ENCODE data around the gene KCNQ1OT1. TPM values are rescaled to one million over a fixed set of nuclear protein-coding genes. Genes with fewer than 3 reads are reported as not detected.
A peak's percentile ranks its signal among the peaks of the same experiment; 100 is the strongest.

The KCNQ1OT1 gene
- total and polyA plus RNA-seq, 2 experiments from 2014 or later = 3.1 to 7.9 TPM

- peaks cover 70% of the 10 kb centered on the region for H3K4me1 ChIP-seq (ENCODE audit: insufficient read depth)
- H3K27ac ChIP-seq = peak overlapping the region; percentile 32
- peaks cover 100% of the 10 kb centered on the region for H4K20me1 ChIP-seq (ENCODE audit: insufficient read depth, poor library complexity, severe bottlenecking)
- H2AFZ ChIP-seq = no peak overlapping the region
- H3K36me3 ChIP-seq (replicated peaks; ENCODE audit: insufficient read depth, low read depth) = no peaks in the 10 kb centered on the region
- no peak for DNase-seq (ENCODE audit: low spot score)
- H3K9me2 ChIP-seq (replicated peaks; ENCODE audit: insufficient read depth) = no peaks in the 10 kb centered on the region
- WGBS (ENCODE audit: low lambda C conversion rate, missing lambda C conversion rate) = 81% methylated on average over 8 of the region's 8 CpGs
- TF ChIP-seq EZH2 (IDR thresholded peaks at IDR 0.05; ENCODE audit: borderline replicate concordance) (no peak), EZH2phosphoT487 (IDR thresholded peaks at IDR 0.05; ENCODE audit: low read depth, severe bottlenecking, unreplicated experiment) (no peak)
- TF ChIP-seq, protein P1, sequence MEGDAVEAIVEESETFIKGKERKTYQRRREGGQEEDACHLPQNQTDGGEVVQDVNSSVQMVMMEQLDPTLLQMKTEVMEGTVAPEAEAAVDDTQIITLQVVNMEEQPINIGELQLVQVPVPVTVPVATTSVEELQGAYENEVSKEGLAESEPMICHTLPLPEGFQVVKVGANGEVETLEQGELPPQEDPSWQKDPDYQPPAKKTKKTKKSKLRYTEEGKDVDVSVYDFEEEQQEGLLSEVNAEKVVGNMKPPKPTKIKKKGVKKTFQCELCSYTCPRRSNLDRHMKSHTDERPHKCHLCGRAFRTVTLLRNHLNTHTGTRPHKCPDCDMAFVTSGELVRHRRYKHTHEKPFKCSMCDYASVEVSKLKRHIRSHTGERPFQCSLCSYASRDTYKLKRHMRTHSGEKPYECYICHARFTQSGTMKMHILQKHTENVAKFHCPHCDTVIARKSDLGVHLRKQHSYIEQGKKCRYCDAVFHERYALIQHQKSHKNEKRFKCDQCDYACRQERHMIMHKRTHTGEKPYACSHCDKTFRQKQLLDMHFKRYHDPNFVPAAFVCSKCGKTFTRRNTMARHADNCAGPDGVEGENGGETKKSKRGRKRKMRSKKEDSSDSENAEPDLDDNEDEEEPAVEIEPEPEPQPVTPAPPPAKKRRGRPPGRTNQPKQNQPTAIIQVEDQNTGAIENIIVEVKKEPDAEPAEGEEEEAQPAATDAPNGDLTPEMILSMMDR (IDR thresholded peaks at IDR 0.05; ENCODE audit: poor library complexity) = no peak
- H3K79me2 ChIP-seq = peaks cover 100% of the 10 kb centered on the region
- H3K27me3 ChIP-seq = no peaks in the 10 kb centered on the region
- no peak overlapping the region for H3K4me3 ChIP-seq
- no peaks in the 10 kb centered on the region for H3K9me3 ChIP-seq (ENCODE audit: low read depth)
- H3K4me2 ChIP-seq = no peak overlapping the region
These were observed 9.9 kb downstream of the KCNQ1OT1 start for GRCh38 chr11:2689651-2690575.

DNA sequence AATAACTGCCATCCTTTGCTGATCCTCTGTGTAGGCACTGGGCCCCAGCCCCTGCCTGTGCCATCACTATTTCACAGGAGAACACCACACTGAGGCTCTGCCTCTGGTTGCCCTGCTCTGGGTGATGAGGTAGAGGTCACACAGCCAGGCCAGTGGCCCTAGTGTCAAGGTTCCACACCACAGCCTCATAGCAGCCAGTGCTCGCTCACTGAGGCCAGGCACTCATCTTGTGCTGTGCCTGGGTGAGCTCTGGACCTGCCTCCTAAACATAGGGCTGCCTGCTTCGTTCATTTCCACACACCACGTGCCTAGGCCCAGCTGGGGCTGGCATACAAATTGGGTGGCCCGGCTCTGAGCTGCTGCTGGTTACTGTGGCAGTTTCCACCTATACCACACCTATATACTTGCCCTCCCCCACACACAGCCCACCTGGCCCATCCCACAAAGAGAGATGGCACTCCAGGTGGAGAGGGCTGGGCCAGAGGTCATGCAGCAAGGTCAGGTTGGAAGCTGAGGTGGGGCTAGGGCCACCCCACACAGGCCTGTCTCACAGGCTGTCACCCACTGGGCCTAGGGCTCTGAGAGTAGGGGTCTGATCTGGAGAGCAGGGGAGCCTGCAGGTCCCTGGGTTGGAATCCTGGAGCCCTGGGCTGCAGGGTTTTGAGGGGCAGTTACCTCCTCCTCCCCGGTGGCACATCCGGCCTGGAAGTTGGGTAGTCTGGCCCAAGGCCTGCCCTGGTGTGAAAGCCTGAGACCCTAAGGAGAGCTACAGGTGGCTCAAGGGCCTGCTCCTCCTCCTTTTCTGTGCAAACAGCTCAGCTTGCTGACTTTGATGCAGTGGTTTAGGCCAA lies 11.2 kb downstream of the KCNQ1OT1 start:
- Histone ChIP-seq H3K9me2 (replicated peaks; ENCODE audit: insufficient read depth) (no peaks in the 10 kb centered on the region), H3K4me1 (ENCODE audit: insufficient read depth) (peaks cover 70% of the 10 kb centered on the region), H3K79me2 (peaks cover 100% of the 10 kb centered on the region), H3K9me3 (ENCODE audit: low read depth) (no peaks in the 10 kb centered on the region), H3K36me3 (replicated peaks; ENCODE audit: insufficient read depth, low read depth) (no peaks in the 10 kb centered on the region), H4K20me1 (ENCODE audit: insufficient read depth, poor library complexity, severe bottlenecking) (peaks cover 100% of the 10 kb centered on the region), H2AFZ (no peak overlapping the region), H3K4me3 (no peak overlapping the region), H3K27me3 (no peaks in the 10 kb centered on the region), H3K4me2 (no peak overlapping the region), H3K27ac (peak overlapping the region; percentile 9)
- no peak for DNase-seq (ENCODE audit: low spot score)
- TF ChIP-seq EZH2 (IDR thresholded peaks at IDR 0.05; ENCODE audit: borderline replicate concordance) = no peak
- TF ChIP-seq, protein P1 (IDR thresholded peaks at IDR 0.05; ENCODE audit: poor library complexity) = no peak
- TF ChIP-seq EZH2phosphoT487 (IDR thresholded peaks at IDR 0.05; ENCODE audit: low read depth, severe bottlenecking, unreplicated experiment) = no peak
- 95% methylated on average over 6 of the region's 6 CpGs for WGBS (ENCODE audit: low lambda C conversion rate, missing lambda C conversion rate)

- Histone ChIP-seq H3K4me2 (no peak overlapping the region), H2AFZ (no peak overlapping the region), H3K36me3 (replicated peaks; ENCODE audit: insufficient read depth, low read depth) (no peaks in the 10 kb centered on the region), H3K4me3 (no peak overlapping the region), H3K4me1 (ENCODE audit: insufficient read depth) (peaks cover 68% of the 10 kb centered on the region), H3K79me2 (peaks cover 100% of the 10 kb centered on the region), H3K27me3 (no peaks in the 10 kb centered on the region), H4K20me1 (ENCODE audit: insufficient read depth, poor library complexity, severe bottlenecking) (peaks cover 100% of the 10 kb centered on the region), H3K9me3 (ENCODE audit: low read depth) (no peaks in the 10 kb centered on the region), H3K27ac (no peak overlapping the region), H3K9me2 (replicated peaks; ENCODE audit: insufficient read depth) (no peaks in the 10 kb centered on the region)
- no peak for TF ChIP-seq EZH2phosphoT487 (IDR thresholded peaks at IDR 0.05; ENCODE audit: low read depth, severe bottlenecking, unreplicated experiment)
- 63% methylated on average over 7 of the region's 7 CpGs for WGBS (ENCODE audit: low lambda C conversion rate, missing lambda C conversion rate)
- DNase-seq (ENCODE audit: low spot score) = no peak
These were observed 12.0 kb downstream of the KCNQ1OT1 start for GRCh38 chr11:2687782-2688191.

GRCh38 chr11:2687223-2687530 lies 12.6 kb downstream of the KCNQ1OT1 start:
- TF ChIP-seq, protein P1 (IDR thresholded peaks at IDR 0.05; ENCODE audit: poor library complexity) = no peak
- TF ChIP-seq EZH2 (IDR thresholded peaks at IDR 0.05; ENCODE audit: borderline replicate concordance) (no peak), EZH2phosphoT487 (IDR thresholded peaks at IDR 0.05; ENCODE audit: low read depth, severe bottlenecking, unreplicated experiment) (no peak)
- peaks cover 100% of the 10 kb centered on the region for H3K79me2 ChIP-seq
- DNase-seq (ENCODE audit: low spot score) = no peak
- H3K4me3 ChIP-seq = no peak overlapping the region
- no peaks in the 10 kb centered on the region for H3K27me3 ChIP-seq
- H3K9me2 ChIP-seq (replicated peaks; ENCODE audit: insufficient read depth) = no peaks in the 10 kb centered on the region
- no peak overlapping the region for H3K27ac ChIP-seq
- WGBS (ENCODE audit: low lambda C conversion rate, missing lambda C conversion rate) = 92% methylated on average over 1 of the region's 1 CpG
- H4K20me1 ChIP-seq (ENCODE audit: insufficient read depth, poor library complexity, severe bottlenecking) = peaks cover 100% of the 10 kb centered on the region
- no peak overlapping the region for H2AFZ ChIP-seq
- H3K9me3 ChIP-seq (ENCODE audit: low read depth) = no peaks in the 10 kb centered on the region
- H3K4me1 ChIP-seq (ENCODE audit: insufficient read depth) = peaks cover 65% of the 10 kb centered on the region
- H3K4me2 ChIP-seq = no peak overlapping the region
- H3K36me3 ChIP-seq (replicated peaks; ENCODE audit: insufficient read depth, low read depth) = no peaks in the 10 kb centered on the region

All from hepatocyte (in vitro differentiated cells).